Right renal cortex interstitium (tissue), 3 donors: ENCODE data around the gene CHAF1A. TPM values are rescaled to one million over a fixed set of nuclear protein-coding genes. Genes with fewer than 3 reads are reported as not detected.

ENCODE experiments used
- DNase-seq, 3 donors: peaks; one replicate each; pipeline ENCODE4 v3.0.0-alpha.2; 2013; ENCODE audit warnings: low read depth in 3 of 3, low spot score in 2 of 3
- polyA plus RNA-seq, 3 donors: library from polyadenylated mRNA; unstranded; fragments of 120-200 nt; gene quantifications; one replicate each; pipeline ENCODE4 v1.2.1, GENCODE V29; 2013; ENCODE audit not compliant: insufficient read length in 3 of 3

Gene CHAF1A
- polyA plus RNA-seq, 3 donors, result 21.3 to 26.1 (median 21.3) TPM

DNA sequence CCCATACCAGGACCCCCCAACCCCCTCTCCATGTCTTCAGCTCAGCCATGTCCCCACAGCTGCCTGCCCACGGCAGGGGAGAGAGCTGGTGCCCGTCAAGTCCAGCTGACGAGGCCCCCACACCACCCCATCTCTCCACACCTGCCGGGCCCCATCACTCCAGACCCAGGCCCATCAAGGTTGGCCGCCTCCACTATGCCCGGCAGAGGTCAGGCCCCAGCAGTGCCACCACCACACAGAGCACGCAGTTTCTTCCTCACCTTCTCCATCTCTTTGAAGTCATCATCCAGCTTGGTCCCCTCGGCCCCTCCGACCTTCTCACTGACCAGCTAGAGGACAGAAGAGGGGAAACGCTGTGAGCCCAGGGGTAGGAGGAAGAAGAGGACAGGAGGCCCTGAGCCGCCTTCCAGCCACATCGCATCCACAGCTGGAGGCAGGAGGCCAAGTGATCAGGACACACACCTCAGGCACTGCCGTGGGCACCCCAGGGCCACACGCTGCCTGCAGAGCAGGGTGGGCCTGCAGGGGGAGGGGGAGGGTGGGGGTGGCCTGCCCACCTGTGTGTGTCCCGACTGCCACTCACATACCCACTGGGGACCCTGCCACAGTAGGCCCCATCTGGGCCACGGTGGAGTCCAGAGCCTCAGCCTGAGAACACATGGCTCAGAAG is 35.6 kb upstream of the CHAF1A start:
- DNase-seq, result no peak

DNA sequence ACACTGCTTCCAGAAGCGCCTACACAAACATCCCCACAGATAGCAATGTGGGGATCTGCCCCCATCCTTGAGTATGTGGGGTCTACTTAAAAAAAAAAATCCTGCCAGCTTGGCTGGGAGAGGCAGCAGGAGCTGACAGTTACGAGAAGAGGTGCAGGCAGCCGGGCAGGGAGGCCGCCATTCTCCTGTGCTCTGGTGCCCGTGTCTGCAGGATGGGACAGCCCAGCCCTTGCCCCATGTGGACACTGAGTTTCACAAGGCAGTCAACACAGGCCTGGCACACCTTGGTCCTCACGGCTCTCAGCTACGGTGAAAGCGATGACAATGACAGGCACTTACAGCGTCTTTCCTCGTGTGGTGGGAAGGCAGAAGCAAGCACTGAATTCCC is 35.1 kb upstream of the CHAF1A start:
- DNase-seq, result no peak

DNA sequence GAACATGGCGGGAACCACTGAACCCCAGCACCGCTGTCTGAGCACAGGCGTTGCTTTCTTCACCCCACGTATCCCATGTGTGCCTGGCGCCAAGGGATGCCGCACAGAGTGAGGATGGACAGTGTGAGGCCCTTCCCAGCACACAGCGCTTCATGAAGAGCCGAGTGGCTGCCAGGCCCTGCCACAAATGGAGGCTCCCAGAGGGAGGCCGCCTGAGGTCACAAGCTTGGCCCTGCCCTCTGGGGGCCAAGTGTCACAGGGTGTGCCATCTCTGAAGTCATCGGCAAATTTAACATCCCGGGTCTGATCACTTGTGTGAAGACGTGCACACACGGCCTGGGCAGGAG is 34.7 kb upstream of the CHAF1A start:
- no peak for DNase-seq

DNA sequence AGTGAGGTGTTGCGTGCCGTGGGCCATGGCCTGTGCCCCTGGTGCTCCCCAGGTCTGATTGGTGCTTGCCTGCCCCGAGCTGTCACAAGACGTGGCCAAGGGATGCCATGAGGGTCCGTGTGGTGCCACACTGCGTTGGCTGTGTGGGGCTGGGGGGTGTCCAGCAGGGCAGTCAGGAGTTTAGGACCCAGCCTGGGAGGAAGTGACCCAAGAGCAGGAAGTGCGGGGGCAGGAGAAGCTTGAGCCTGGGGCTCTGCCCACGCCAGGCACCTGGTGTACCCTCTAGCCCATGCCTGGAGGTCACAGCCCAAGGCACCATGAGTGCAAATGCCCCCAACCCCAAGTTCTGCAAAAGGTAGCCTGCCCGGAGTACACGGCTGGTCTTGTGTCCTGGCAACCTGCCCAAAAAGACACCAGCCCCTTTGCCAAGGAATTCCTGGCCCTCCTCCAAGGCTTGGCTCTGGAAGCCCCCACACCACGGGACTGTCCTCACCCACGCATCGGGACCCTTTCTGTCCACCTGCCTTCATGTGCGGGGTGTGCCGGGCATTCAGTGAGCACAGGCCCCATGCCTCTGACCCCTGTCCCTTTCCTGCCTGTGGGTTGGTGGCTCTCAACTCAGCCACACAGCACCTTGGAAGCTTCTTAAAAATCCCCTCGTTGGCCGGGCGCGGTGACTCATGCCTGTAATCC is 34.2 kb upstream of the CHAF1A start:
- DNase-seq, result no peak

DNA sequence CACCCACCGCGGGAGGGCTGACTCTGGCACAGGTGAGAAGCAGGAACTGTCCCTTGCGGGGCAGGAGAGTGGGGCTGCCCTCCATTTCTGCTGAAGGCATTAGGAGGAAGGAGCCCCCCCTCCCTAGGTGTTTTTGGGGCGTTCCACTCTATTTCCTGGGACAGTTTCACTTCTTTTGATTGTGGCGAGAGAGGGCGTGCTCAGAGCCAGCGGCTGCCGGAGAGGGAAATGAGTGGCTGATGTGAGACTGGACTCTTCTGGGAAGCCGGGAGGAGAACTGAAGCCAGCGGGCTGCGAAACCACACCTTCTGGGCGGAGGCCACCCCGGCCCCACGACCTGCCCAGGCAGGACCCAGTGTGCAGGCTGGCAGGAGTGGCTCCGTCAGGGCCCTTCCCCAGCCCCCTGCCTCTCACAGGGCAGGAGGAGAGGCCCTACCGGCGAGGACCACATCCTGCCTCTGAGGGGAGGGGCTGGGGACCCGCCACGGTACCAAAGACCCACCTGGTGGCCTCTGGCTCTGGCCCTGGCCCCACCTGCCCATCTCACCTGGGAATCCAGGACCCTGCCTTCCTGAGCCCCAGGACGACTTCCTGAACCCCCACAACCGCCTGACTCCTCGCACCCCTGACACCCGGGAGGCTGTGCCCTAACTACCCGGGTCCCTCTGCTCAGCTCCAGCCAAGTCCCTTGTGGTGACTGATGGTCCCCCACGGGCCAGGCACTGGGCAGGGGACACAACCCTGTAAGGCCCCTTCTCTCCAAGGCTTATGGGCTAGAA is 33.1 kb upstream of the CHAF1A start:
- DNase-seq, result no peak

DNA sequence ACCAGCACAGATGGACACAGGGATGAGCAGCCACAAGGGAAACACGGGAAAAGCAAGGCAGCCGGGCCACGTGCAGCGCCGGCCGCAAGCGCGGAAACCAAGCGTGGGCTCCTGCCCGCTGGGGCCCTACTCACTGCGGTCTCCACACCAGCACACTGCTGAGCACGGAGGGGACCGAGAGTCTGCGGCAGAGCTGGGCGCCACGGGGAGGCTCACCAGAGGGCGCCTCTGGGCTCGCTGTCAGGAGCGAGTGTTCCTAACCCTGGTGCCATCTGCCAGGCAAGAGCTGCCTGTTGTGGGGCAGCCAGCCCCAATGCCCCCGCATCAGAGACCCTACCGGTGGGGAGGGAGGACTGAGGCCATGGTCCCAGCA is 32.6 kb upstream of the CHAF1A start:
- no peak for DNase-seq

DNA sequence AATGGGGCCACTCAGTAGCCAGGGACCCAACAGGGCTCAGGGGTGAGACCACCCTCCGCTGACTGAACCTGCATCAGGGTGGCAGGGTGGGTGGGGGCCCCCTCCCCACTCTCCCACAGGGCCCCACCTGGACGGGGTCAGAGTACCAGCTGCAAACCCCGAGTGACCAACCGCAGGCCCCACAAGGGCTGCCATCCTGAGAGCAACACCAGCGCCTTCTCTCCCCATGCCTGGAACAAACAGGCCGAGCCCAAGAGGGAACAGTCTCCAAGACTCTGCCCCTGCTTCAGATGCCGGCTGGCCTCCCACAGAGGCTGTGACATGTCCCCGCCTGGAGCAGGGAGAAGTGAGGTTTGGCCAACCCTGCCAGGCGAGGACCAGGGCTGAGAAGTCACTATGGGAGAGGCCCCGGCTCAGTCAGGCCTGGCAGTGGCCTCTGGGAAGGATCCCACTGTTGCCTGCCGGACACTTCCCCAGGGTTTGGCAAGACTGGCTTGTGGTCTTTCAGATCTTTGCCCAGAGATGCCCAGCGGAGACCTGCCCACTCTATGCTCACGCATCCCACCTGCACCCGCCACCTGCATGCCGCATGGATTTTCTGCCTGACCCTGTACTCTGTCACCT is 31.9 kb upstream of the CHAF1A start:
- DNase-seq, result no peak

DNA sequence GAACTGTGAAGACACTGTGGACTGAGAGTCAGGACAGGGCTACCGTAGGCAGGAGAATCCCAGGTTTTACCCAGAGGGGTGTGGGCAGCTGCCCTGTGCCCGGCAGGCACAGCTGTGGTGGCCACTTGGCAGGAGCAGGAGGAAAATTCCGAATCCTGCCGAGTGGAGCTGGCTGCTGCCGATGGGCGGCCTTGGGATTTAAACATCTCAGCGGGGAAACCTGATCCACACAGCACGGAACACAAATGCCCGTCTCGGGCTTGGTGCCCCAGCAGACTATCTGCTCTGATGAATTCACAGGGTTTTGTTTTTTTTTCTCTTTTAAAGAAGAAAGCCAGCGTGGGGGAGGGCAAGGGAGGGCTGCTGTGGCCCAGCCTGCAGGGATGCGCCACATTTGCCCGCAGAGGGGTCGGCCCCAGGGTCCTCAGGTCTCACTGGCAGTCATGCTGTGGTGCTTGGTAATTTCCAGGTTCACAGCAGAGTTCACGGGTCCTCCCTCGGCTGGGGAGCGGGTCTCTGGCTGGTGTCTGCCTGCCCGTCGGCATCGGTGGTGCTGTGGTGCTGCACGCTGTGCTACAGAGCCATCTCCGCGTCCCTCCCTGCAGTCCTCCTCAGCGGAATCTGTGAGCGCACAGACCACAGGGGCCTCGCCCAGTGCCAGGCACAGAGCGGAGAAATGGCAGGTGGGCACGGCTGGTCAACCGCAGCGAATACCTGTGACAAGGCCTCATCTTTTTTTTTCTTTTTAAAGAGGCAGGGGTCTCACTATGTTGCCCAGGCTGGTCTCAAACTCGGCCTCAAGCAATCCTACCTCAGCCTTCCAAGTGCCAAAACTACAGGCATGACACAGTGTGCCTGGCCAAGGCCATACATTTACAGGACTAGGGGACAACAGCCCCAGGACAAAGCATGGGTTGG is 30.9 kb upstream of the CHAF1A start:
- no peak for DNase-seq

DNA sequence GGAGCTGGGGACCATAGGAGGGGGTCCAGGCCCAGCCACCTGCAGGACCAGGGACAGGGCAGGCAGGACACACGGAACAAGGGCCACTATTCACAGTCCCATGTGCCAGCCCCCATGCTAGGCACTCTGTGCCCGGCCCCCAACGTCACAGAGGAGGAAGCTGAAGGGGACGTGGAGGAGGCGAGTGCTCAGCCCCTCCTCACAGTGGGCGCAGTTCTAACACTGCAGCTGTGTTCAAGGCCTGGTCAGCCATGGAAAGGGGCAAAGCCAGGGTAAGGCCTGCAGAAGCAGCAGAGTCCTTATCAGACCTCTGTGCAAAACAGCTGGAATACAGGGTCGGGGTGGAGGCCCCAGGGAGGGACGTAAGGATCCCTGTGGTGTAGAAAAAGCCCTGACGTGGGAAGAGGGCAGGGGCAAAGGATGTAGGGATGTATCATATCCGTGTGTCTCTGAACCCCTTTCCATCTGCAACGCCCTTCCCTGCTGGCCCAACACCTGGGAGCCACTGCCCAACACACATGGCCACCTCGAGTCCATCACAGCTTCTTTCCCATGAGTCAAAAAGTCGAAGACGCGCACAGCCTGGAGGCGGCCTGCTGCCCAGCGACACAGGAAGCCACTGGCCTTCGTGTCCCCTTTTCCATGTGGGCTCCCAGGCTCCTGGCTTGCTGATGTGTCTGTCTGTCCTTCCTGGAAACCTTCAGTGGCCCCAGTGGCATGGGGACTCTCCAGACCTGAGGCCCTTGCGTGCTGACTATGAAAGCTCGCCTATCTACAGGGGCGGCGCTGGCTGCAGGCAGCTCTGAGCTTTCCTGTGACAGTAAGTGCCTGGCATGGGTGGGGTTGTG is 30.1 kb upstream of the CHAF1A start:
- no peak for DNase-seq

DNA sequence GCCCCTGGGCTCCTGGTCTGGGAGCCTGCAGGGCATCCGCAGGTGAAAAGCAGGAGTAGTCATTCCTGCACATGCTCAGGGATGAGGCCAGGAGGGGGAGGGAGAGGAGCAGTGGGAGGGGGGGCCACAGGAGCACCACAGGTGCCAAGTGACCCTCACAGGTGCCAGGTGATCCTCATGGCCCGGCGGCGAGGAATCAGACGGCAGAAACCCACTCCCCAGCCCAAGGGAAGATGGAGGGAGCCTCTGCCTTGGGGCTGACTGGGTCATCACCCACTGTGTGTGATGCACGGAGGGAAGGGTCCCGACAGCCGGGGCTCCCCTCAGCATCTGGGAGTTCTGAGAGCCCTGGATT is 29.4 kb upstream of the CHAF1A start:
- DNase-seq, result no peak

DNA sequence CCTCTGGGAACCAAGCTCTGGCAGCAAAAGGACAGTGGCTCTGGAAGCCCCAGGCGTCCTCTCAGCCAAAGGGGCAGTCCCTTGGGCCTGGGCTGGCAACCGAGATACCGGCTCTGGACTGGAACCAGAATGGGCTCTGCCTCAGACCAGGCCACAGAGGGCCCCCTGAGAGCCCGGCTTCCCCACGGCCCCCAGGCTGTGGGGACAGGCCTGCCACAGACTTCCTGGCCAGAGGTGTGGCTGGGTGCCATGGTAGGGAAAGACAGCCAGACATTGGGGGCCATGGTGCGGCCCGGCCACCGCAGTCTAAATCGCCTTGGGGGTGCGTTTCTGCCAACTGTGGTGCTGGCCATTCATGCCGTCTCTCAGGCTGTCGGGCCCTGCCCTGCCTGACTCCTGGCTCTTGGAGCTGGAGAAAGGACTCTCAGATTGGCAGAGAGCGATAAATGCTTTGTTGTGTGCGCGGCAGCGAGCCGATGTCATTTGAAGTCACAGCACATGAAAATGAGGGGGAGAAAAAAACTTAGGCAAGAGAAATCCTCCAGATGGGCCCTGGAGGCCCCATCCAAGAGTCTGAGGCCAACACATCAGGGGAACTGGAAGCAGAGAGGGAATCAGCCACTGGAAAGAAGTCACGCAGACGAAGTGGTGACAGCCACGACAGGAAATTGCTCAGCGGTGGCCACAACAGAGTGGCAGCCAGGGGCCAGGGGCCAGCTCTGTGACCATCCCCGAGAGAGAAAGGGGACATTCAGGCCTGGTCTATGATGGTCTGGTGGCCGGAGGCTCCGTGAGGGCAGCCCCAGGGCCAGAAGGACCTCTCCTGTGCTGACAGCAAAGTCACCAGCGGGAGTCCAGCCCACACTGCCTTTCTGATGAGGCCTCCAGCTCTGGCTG is 28.6 kb upstream of the CHAF1A start:
- no peak for DNase-seq

DNA sequence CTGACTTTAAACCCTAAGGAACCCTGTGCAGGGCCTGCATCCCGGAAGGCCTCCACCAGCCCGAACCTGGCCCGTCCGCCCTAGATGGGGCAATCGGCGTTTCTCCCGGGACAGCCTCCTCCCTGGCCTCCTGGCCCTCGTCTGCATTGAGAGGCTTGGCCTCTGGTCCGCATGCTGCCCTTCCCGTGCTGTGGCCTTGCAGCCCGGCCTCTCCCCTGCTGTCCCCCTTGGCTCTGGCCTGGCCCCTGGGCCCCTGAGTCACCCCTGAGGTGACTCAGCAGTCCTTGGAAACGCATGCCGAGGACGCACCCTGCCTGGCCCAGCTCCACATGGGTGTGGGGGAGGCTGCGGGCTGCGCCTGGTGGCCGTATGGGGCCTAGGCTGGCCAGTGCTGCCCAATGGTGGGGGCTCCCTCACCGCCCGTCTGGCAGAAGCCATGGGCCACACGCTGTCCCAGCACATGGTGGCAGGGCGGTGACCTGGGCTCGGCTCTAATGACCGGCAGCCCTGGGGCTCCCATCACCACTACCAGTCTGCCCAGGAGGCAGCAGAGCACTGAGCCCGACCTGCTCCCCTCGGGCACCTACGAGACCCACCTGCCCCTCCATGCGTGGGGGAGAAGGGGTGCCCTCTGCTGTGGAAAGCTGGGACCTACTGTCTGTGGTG is 27.8 kb upstream of the CHAF1A start:
- DNase-seq, result no peak

DNA sequence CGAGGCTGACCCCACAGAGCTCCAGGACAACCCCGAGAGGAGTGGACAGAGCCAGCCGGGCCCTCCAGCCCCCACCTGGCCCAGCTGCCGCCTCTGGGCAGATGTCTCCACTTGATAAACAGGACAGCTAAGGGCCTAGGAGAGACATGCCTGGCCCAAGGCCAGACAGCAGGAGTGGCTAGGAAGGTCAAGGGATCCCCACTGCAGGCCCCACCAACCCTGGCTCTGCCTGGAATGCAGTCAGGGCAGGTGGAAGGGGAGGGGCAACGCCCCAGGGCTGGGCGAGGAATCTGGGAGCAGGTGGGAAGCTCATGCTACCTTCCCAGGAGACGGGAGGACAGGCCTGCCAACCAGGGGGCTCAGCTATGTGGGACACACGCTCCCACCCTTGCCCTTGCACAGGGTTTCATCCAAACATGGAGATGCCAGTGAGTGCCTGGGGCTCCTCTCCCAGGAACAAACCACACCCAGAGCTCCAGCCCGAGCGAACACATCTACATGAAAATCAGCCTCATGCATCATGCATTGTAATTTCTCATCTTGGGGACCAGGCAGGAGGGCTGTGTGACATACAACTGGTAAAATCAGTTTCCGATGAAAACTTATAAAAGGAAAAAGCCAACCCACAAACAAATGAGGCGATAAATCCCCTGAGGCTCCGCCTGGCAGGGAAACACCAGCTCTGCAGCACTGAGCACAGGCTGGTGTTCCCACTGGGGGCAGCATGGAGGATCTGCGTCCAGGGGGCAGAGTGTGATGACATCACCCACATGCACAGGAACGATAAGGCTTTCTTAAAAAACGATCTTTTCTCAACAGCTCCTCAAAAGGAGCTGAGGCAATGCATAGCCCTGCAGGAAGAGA is 27.0 kb upstream of the CHAF1A start:
- no peak for DNase-seq

DNA sequence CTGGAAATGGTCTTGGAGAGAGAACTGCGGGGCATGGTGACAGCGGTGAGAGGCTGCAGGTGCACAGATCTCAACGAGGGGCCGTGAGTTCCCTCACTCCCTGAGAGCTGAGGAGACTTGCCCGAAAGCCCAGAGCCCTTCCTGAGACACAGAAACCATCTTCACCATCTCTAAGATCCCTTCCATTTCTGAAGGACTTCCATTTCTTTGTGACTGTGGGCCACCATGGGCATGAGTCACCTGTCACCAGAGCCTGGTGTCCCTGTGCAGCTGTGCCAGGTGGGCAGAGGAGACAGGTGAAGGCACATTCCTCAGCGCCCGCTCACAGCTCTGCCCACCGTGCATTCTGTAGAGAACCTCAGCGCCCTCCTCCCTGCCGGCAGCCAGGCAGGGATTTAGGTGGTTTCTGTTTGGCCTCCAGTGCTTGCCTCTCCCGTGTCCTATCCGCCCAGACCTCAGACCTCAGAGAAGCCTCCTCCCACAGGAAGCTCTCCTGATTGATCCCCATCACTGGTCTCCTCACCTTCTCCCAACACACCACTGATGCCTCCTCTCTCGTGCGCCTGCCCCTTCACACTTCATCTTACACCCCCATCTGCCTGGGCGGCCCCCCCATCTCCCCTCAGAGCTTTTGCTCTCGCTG is 26.3 kb upstream of the CHAF1A start:
- DNase-seq, result no peak

DNA sequence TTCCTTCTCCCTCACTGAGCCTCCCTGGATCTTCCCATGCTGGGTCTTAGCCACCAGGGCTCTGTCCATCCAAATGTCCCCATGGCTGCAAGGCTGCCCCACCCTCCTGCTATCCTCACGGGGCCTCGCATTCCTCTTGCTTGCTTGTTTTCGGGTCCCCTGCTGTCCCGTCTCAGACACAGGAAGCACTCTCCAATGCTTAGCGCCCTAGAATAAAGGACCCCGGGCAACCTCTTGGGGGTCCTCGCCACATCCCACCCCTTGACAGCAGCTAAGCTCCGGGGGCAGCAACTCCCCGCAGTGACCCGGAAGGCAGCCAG is 25.8 kb upstream of the CHAF1A start:
- DNase-seq, result no peak

DNA sequence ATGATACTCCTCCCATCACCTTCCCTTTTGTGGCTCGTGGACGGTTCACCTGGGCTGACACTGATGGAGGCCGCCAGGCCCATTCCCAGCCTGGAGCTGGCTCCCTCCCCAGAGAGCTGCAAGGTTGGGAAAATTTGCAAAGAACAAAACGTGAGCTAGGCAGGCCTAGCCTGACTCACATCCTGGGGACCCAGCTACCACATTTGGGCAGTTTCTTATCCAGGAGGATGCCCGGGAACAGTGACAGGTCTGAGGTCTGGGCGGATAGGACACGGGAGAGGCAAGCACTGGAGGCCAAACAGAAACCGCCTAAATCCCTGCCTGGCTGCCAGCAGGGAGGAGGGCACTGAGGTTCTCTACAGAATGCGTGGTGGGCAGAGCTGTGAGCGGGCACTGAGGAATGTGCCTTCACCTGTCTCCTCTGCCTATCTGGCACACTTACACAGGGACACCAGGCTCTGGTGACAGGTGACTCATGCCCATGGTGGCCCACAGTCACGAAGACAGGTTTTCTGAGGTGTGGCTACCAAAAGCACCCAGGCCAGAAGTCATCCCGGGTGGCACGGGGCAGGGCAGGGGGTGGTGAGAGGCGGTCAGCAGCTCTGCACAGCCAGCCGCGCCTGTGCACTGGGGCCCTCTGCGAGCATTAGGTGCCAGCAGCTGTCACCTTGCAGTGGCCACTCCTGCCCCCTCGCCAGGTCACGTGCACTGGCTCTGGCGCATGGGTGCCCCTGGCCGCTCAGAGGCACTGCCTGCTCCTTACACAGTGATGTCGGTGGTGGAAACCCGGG is 25.3 kb upstream of the CHAF1A start:
- no peak for DNase-seq
